GM18508 (cell line): ENCODE measurements around the gene SLC34A3.
"Not testable (repeated sequence)": the region's sequence is repeated elsewhere in the genome, so short reads cannot be mapped to it uniquely, and the experiment has no call there.

ENCODE experiments used
- ATAC-seq: cut with Tn5 transposase; IDR thresholded peaks from one replicate; pipeline ENCODE4 v1.9.1; 2021; ENCODE audit warnings: moderate number of reproducible peaks; ENCODE audit not compliant: insufficient read depth, unreplicated experiment

SLC34A3 gene

DNA sequence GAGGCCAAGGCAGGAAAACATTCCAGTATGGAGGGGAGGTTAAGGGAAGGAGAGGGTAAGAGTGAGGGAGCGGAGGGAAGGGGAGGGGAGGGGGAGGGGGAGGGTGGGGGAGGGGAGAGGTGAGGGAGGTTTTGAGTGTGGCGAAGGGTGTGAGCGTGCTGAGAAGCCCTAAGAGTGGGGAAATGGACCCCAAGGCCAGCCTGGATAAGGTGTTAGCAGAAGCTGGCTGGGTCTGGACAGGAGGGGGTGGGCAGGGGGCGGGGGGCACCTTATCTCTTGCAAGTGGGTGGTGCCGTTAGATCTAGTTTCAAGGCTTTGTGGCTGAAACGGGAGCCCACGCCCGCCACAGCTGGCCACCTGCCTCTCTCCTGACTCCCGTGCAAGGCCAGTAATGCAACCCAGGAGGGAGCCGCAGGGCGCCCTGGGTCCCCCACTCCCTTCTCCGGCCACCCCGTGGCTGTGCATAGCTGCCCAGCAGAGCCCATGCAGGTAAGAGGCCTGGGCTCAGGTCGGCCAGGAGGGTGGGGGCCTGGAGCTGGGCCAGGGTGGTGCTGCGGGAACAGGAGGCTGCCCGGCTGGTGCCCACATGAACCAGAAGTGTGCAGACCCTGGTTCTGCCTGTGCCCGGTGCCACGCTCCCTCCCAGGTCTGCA, 2.7 kb upstream of the SLC34A3 start:
- no peak for ATAC-seq

DNA sequence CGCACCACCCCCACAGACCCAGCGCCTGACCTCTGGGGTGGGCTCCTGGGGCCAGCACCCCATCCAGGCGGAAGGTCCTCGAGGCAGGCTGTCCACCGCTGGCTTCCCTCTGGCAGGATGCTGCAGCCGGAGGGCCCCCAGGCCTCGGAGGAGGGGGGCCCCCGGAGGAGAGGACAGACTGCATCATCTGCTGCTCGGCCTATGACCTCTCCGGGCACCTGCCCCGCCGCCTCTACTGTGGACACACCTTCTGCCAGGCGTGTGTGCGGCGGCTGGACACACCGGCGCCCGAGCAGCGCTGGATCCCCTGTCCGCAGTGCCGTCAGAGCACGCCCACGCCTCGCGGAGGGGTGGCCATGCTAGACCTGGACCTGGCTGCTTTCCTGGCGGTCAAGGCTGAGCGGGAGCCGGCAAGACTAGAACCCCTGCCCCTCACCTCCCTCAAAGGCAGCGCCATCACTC, 2.2 kb upstream of the SLC34A3 start:
- ATAC-seq = no peak

GRCh38 chr9:137228968-137229896, 1.5 kb upstream of the SLC34A3 start:
- ATAC-seq = no peak

DNA sequence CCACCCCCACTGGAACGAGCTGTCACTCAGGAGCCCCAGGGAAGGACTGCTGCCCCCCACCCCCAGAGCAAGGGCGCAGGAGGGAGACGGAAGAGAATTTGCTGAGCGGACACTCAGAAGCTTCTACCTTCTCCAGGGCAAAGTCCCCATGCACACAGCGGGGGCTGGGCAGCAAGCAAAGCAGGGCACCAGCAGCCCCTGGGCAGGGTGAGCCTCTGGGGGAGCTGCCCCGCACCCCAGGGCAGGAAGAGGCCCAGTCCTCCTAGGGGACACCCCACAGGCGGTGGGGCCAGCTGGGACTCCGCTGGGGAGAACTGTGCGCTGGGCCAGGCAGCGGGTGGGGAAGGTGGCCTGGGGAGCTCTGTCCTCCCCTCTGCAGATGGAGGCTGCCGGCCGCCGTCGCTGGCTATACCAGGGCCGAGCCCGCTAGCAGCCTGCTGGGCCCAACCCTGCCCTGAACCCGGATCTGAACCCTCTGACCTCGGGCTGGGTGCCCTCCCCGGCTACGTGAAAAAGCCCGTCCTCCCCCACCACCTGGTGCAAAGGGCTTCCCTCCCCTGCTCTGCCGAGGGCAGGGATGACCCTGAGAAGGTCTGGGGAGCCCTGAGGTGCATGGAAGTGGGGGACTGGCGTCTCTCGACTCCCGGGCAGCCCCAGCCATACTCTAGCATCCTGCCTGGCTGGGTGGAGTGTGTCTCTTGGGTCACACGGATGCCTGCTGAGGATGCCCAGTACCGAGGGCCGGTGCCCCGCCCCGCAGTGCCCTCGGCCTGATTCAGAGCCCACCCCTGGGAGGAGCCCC, 597 bp upstream of the SLC34A3 start:
- no peak for ATAC-seq

GRCh38 chr9:137231372-137232039, 805 bp downstream of the SLC34A3 start:
- ATAC-seq = no peak

DNA sequence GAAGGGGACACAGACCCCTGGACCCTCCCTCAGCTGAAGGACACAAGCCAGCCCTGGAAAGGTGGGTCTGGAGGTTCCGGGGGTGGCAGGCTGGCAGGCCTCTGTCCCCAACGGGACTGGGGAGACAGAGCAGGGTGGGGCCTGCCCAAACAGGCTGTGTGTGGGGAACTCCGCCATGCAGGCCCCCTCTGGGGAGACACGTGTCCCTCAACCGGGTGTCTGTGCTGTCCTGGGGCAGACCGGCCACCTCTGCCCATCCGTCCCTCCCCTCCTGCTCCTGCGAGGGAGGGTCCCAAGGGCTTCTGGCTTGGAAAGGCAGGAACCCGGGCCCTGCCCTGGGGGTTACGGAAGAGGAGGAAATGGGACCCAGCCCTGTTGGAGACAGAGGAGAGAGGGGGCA, 1.4 kb downstream of the SLC34A3 start:
- no peak for ATAC-seq

DNA sequence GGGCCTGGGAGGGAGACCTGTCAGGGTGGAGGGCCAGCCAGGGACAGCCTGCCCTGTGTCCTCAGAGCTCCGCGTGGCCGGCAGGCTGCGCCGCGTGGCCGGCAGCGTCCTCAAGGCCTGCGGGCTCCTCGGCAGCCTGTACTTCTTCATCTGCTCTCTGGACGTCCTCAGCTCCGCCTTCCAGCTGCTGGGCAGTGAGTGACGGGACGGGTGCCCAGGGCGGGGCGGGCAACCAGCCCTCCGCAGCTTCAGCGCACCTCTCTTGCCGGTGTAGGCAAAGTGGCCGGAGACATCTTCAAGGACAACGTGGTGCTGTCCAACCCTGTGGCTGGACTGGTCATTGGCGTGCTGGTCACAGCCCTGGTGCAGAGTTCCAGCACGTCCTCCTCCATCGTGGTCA, 1.8 kb downstream of the SLC34A3 start:
- no peak for ATAC-seq

- ATAC-seq = no peak
Observed at GRCh38 chr9:137233143-137233980, 2.7 kb downstream of the SLC34A3 start.

DNA sequence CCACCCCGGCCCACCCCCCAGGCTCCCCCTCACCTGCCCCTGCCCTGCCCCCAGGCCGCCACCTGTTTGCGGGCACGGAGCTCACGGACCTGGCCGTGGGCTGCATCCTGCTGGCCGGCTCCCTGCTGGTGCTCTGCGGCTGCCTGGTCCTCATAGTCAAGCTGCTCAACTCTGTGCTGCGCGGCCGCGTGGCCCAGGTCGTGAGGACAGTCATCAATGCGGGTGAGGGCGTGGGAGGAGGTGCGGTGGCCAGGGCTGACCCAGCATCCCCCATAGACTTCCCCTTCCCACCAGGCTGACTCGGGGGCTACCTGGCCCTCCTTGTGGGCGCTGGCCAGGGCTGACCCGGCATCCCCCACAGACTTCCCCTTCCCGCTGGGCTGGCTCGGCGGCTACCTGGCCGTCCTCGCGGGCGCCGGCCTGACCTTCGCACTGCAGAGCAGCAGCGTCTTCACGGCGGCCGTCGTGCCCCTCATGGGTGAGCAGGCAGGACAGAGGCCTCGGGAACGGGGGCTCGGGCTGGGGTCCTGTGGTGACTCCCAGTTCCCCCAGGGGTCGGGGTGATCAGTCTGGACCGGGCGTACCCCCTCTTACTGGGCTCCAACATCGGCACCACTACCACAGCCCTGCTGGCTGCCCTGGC, 3.5 kb downstream of the SLC34A3 start:
- no peak for ATAC-seq

DNA sequence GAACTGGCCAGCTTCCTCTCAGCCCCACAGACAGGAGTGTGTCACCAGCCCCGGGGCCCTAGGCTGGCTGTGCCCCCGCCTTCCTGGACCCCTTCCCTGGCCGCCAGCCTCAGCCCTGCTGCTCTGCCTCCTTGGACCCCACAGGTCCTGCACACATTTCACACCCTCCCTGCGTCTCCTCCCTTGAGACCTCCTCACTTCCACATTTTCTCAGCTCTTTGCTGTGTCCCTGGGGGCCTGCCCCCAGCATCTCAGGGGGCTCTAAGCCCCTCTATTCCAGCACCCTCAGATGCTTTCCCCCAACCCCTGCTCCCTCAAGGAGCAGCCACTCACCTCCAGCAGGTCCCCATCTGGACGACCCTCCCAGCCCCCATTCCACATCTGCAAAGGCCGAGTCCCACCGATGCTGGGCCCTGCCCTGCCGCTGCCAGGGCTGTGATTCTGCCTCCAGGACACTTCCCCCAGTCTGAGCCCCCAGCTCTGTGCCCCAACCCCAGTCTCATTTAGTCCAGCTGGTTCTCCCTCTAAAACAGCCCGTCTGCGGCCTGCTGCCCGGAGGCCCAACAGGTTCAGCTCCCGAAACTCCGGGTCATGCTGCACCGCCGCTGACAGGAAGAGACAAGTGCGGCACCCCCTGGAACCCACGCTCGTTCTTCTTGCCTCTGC, 4.2 kb downstream of the SLC34A3 start:
- ATAC-seq = no peak

DNA sequence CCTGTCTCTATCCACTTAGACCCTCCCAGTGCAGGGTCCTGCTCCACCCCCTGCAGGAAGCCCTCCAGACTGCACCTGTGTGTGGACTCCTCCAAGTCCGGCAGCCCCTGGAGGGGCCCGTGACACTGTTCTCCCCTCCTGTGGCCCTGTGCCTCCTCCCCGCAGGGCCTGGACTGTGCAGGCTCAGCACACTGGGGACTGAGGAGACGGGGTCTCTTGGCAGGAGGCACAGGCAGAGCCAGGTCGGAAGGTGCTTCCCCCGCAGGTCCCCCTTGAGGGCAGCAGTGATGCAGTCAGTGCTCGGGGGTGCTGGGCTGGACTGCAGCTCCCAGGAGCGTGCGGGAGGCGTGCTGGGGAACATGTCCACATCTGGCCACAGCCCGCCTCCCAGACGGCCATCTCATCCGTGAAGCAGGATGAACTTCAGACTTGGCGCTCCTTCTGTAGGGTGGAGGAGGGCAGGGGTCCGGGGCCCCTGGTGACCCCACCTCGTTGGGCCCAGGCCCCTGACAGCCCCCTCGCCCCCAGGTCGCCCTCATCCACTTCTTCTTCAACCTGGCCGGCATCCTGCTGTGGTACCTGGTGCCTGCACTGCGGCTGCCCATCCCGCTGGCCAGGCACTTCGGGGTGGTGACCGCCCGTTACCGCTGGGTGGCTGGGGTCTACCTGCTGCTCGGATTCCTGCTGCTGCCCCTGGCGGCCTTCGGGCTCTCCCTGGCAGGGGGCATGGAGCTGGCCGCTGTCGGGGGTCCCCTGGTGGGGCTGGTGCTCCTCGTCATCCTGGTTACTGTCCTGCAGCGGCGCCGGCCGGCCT, 4.9 kb downstream of the SLC34A3 start:
- no peak for ATAC-seq

DNA sequence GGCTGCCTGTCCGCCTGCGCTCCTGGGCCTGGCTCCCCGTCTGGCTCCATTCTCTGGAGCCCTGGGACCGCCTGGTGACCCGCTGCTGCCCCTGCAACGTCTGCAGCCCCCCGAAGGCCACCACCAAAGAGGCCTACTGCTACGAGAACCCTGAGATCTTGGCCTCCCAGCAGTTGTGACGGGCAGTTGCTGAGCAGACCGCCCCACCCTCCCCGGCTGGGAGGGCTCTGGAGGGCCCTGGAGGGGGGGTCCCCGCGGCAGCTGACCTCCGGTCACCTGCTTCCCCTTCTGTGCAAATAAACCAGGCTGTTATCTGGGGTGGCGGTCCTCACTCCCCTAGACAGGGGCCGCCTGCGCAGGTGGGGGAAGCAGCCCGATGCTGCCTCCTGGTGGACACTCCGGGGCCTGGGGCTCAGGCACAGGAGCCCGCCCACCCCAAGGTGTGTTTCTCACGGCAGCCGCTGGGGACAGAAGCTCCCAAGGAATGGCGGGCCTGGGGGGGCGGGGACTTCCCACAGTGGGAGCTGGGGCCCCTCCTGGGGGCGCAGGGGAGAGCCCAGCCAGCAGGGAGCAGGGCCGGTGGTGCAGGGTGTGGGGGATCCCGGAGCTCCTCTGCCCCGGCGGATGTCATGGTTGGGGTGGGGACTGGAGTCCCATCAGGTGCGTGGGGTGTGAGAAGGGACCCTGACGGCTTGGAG, 5.7 kb downstream of the SLC34A3 start:
- ATAC-seq = no peak

GRCh38 chr9:137236936-137237421, 6.3 kb downstream of the SLC34A3 start:
- ATAC-seq = no peak

GRCh38 chr9:137237759-137238726, 7.3 kb downstream of the SLC34A3 start:
- ATAC-seq = no peak

GRCh38 chr9:137239541-137240200, 9.0 kb downstream of the SLC34A3 start:
- ATAC-seq = not testable (repeated sequence)
